Testis (tissue), 3 donors: ENCODE measurements around the gene SOX18. TPM values are rescaled to one million over a fixed set of nuclear protein-coding genes. Genes with fewer than 3 reads are reported as not detected.

Experiments used
- DNase-seq: peaks from one replicate; pipeline ENCODE4 v3.0.0-alpha.2; 2019
- H3K27ac ChIP-seq, 2 donors: fragments of 200-600 bp; sonication (generic); one replicate each; pipeline ENCODE4 v1.5.1; 2019
- H3K27me3 ChIP-seq: fragments of 200-600 bp; sonication (generic); one replicate; pipeline ENCODE4 v1.5.1; 2019
- H3K36me3 ChIP-seq: fragments of 200-600 bp; sonication (generic); one replicate; pipeline ENCODE4 v1.5.1; 2017; ENCODE audit warnings: low read depth; ENCODE audit errors: missing control alignments
- H3K4me1 ChIP-seq: fragments of 200-600 bp; sonication (generic); one replicate; pipeline ENCODE4 v1.5.1; 2019
- H3K4me3 ChIP-seq, 2 donors: fragments of 200-600 bp; sonication (generic); one replicate each; pipeline ENCODE4 v1.5.1; 2017 to 2019
- H3K9me3 ChIP-seq: fragments of 200-600 bp; sonication (generic); one replicate; pipeline ENCODE4 v1.5.1; 2017
- POLR2A ChIP-seq: fragments of 450-650 bp; IDR thresholded peaks from one replicate; pipeline ENCODE4 v1.6.1; 2017; ENCODE audit warnings: antibody characterized with exemption, mild to moderate bottlenecking, moderate library complexity
- WGBS, 2 donors: methylation state at CpG; one replicate each; pipeline ENCODE4 v1.1.5; 2018; 5-methylcytosine and 5-hydroxymethylcytosine counted together
- intact Hi-C: fragments of 100-400 bp; cut with DNase I; formaldehyde crosslinking; loops from one replicate; pipeline ENCODE4 v1.15.1; 2023; ENCODE audit warnings: low total_unique reads
- polyA plus RNA-seq: library from polyadenylated mRNA; stranded (reverse); fragments of 350-450 nt; fragmentation: Illumina TruSeq; extraction: RNeasy Lipid Tissue Mini Kit (QIAGEN cat#74804); gene quantifications from one replicate; pipeline ENCODE4 v1.2.3, GENCODE V29; 2014; ENCODE audit warnings: low read depth, low replicate concordance; ENCODE audit not compliant: insufficient read depth
- total RNA-seq, 2 donors: library from RNA; depleted of rRNA; stranded (reverse); fragments of >200 nt; gene quantifications; one replicate each; pipeline ENCODE4 v1.2.3, GENCODE V29; 2016
- TF ChIP-seq, protein P1 (sequence below), 3 experiments: fragments of 450-650 bp in 2 of 3; fragments of 200-600 bp in 1 of 3; sonication (generic) in 1 of 3; IDR thresholded peaks; one replicate each; pipeline ENCODE4 v1.5.1; 2016 to 2019; ENCODE audit warnings: antibody characterized with exemption in 3 of 3, mild to moderate bottlenecking in 2 of 3, moderate library complexity in 1 of 3

SOX18 gene
- total and polyA plus RNA-seq, 3 donors from 2014 or later, result 6.1 to 17.1 (median 7.9) TPM

GRCh38 chr20:64052987-64053840 is 3.8 kb upstream of the SOX18 start:
- Histone ChIP-seq H3K4me1 (peaks cover 12% of the 10 kb centered on the region), H3K4me3 (no peak overlapping the region), H3K27me3 (no peaks in the 10 kb centered on the region), H3K9me3 (no peaks in the 10 kb centered on the region), H3K27ac (no peak overlapping the region), H3K36me3 (no peaks in the 10 kb centered on the region)
- TF ChIP-seq POLR2A, result no peak
- TF ChIP-seq, protein P1, sequence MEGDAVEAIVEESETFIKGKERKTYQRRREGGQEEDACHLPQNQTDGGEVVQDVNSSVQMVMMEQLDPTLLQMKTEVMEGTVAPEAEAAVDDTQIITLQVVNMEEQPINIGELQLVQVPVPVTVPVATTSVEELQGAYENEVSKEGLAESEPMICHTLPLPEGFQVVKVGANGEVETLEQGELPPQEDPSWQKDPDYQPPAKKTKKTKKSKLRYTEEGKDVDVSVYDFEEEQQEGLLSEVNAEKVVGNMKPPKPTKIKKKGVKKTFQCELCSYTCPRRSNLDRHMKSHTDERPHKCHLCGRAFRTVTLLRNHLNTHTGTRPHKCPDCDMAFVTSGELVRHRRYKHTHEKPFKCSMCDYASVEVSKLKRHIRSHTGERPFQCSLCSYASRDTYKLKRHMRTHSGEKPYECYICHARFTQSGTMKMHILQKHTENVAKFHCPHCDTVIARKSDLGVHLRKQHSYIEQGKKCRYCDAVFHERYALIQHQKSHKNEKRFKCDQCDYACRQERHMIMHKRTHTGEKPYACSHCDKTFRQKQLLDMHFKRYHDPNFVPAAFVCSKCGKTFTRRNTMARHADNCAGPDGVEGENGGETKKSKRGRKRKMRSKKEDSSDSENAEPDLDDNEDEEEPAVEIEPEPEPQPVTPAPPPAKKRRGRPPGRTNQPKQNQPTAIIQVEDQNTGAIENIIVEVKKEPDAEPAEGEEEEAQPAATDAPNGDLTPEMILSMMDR (IDR thresholded peaks at IDR 0.05), result no peak
- DNase-seq, result no peak
- WGBS, 2 donors, result 71 to 80% methylated on average over 15 to 33 of the region's 33 CpGs
- intact Hi-C loops, result no loop called here

GRCh38 chr20:64052326-64052722 is 2.9 kb upstream of the SOX18 start:
- Histone ChIP-seq H3K27me3 (no peaks in the 10 kb centered on the region), H3K27ac (no peak overlapping the region)
- WGBS, 2 donors, result 91 to 92% methylated on average over 2 to 10 of the region's 10 CpGs

GRCh38 chr20:64051561-64052325 is 2.3 kb upstream of the SOX18 start:
- Histone ChIP-seq H3K9me3 (no peaks in the 10 kb centered on the region), H3K4me1 (peaks cover 14% of the 10 kb centered on the region), H3K27me3 (no peaks in the 10 kb centered on the region), H3K27ac (no peak overlapping the region), H3K4me3 (no peak overlapping the region), H3K36me3 (no peaks in the 10 kb centered on the region)
- intact Hi-C loops, result no loop called here
- DNase-seq, result no peak
- 86 to 89% methylated on average over 9 to 15 of the region's 15 CpGs for WGBS, 2 donors
- TF ChIP-seq POLR2A, result no peak
- TF ChIP-seq, protein P1 (IDR thresholded peaks at IDR 0.05), result no peak

More at GRCh38 chr20:64052326-64052722, 2.9 kb upstream of the SOX18 start:
- intact Hi-C loops, result no loop called here
- TF ChIP-seq, protein P1 (IDR thresholded peaks at IDR 0.05), result no peak
- TF ChIP-seq POLR2A, result no peak
- Histone ChIP-seq H3K36me3 (no peaks in the 10 kb centered on the region), H3K9me3 (no peaks in the 10 kb centered on the region), H3K4me3 (no peak overlapping the region), H3K4me1 (peaks cover 14% of the 10 kb centered on the region)
- no peak for DNase-seq

DNA sequence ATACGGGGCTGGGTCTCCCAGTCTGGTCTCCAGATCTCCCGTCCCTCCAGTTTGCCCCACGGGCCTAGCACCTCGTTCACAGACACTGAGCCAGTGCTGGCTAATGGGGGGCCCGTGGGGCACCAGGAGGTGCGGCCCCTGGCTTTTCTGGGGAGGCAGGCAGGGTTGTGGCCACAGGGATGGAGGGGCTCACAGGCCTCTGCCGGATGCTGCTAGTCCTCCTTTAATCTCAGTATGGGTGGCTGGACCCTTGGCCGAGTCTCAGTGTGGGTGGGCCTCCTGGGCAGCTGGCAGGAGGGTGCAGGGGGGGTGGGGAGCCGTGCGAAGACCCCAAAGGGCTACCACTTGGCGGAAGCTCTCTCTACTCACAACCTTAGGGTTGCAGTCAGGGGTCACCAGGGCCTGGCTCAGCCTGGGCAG is 1.6 kb upstream of the SOX18 start:
- TF ChIP-seq, protein P1 (IDR thresholded peaks at IDR 0.05), result no peak
- no peak for TF ChIP-seq POLR2A
- H3K4me3 ChIP-seq, result no peak overlapping the region
- H3K36me3 ChIP-seq, result no peaks in the 10 kb centered on the region
- DNase-seq, result no peak
- H3K27ac ChIP-seq, result peak overlapping the region in 1 of 2 donors; percentile 30
- no peaks in the 10 kb centered on the region for H3K9me3 ChIP-seq
- H3K4me1 ChIP-seq, result peaks cover 12% of the 10 kb centered on the region
- no peaks in the 10 kb centered on the region for H3K27me3 ChIP-seq
- intact Hi-C loops, result no loop called here
- 87 to 88% methylated on average over 4 to 10 of the region's 11 CpGs for WGBS, 2 donors
